ENCODE data around the gene ACO2.

The ACO2 gene

DNA sequence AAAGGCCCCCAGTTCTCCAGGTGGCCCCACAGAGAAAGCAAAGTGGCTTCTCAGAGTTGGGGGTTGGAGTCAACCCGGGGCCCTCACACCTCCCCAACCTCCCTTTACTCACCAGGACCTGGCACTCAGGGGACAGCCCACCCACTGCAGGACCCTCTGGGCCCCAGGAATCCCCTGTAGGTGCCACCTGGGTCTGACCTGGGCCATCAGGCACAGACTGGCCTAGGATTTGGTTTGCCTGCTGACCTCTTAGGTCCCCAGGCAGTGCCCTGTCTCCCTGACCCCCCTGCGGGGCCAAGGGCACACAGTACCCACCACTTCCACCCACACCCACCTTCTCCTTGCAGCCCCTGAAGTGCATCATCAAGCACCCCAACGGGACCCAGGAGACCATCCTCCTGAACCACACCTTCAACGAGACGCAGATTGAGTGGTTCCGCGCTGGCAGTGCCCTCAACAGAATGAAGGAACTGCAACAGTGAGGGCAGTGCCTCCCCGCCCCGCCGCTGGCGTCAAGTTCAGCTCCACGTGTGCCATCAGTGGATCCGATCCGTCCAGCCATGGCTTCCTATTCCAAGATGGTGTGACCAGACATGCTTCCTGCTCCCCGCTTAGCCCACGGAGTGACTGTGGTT is 59.3 kb downstream of the ACO2 start:
- Mint-ChIP-seq H3K27me3 (no peaks in the 10 kb centered on the region), H3K36me3 (peaks cover 25% of the 10 kb centered on the region), H3K4me1 (peaks cover 19% of the 10 kb centered on the region), H3K9me3 (no peaks in the 10 kb centered on the region), H3K27ac (no peak overlapping the region), H3K4me3 (no peak overlapping the region)
- no peak for DNase-seq
- CTCF ChIA-PET = interaction anchor here (1.5 to 7.2 kb wide), 4 partner anchors 9 to 125 kb away, joined by 3 to 101 read pairs (median 5); partner anchors contain the start of gene TOB2

DNA sequence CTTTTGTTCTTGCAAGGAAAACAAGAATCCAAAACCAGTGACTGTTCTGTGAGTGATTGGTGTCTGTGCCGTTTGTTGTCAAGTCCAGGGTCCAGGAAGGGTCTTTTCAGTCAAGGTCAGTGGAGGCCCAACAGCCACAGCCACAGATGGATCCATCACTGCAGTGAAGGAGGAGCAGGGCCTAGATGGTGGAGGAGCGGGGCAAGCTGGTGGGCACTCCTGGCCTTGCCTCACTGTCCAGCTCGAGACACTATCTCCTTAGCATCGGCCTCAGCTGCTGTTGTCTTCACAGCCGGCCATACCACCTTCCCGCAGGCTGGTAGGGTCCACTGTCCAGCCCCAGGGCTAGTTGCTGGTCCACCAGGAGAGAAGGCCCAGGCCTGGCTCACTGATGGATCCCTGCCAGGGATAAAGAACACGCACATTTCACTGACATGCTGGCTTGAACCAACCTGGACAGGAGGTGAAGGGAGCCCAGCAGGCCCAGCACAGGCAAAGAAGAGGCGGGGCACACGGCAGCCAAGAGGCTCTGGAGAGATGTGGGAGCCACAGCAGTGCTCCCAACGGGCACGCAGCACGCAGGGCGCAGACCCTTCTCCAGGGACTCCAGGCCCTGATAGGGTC is 60.1 kb downstream of the ACO2 start:
- Mint-ChIP-seq H3K36me3 (peaks cover 25% of the 10 kb centered on the region), H3K27me3 (no peaks in the 10 kb centered on the region), H3K4me3 (no peak overlapping the region), H3K27ac (no peak overlapping the region), H3K9me3 (no peaks in the 10 kb centered on the region), H3K4me1 (peaks cover 17% of the 10 kb centered on the region)
- CTCF ChIA-PET = interaction anchor here (1.6 to 7.2 kb wide), 2 partner anchors 8 to 126 kb away, joined by 5 to 101 read pairs; no protein-coding TSS in a partner anchor
- no peak for DNase-seq

DNA sequence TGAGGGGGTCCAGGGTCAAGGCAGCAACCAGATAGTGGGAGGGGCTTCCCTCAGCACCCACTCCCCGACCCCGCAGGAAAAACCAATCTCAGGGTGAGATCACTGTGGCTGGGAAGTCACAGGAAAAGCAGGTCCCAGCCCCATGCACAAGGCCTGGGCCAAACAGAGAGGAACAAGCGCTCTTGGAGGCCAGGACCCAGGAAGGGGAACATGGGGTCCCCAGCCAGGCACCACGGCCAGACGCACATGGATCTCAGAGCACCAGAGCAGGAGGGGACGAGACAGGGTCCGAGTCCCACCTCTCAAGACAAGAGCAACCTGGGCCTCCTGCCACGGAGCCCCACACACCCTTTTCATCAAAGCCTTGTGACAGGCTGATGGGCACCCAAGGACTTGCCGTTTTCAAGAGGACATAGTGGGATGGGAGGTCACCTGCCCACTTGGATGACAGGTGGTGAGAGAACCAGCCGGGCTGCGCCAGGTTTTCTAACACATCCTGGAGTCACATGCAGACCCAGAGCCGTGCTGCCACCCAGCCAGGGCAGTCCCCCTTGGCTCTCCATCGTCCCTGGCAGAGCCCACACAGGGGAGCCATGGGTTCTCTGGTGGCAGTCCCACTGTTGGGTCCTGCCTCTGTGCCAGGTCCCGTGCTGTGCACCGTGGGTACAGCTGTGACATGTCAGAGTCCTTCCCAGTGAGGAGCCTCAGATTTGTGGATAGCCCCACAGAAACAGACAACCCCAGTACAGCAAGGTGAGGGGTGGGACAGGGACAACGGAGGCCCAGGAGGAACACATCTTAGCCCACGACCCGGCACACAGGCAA is 62.2 kb downstream of the ACO2 start:
- Mint-ChIP-seq H3K27ac (no peak overlapping the region), H3K4me1 (peaks cover under 1% of the 10 kb centered on the region), H3K4me3 (no peak overlapping the region), H3K9me3 (no peaks in the 10 kb centered on the region), H3K36me3 (peaks cover 24% of the 10 kb centered on the region), H3K27me3 (no peaks in the 10 kb centered on the region)
- DNase-seq = no peak
- CTCF ChIA-PET = no interaction called here

GRCh38 chr22:41531715-41532477 is 63.0 kb downstream of the ACO2 start:
- no peaks in the 10 kb centered on the region for H3K27me3 Mint-ChIP-seq
- H3K4me1 Mint-ChIP-seq = no peaks in the 10 kb centered on the region
- peaks cover 21% of the 10 kb centered on the region for H3K36me3 Mint-ChIP-seq
- no peak for DNase-seq
- CTCF ChIA-PET = interaction anchor here (1.0 to 2.1 kb wide), 4 partner anchors 12 to 130 kb away, joined by 3 to 9 read pairs (median 4); no protein-coding TSS in a partner anchor
- H3K27ac Mint-ChIP-seq = no peak overlapping the region
- H3K4me3 Mint-ChIP-seq = no peak overlapping the region
- no peaks in the 10 kb centered on the region for H3K9me3 Mint-ChIP-seq

GRCh38 chr22:41532908-41533825 is 64.2 kb downstream of the ACO2 start:
- Mint-ChIP-seq H3K27me3 (no peaks in the 10 kb centered on the region), H3K36me3 (peaks cover 17% of the 10 kb centered on the region), H3K9me3 (no peaks in the 10 kb centered on the region), H3K4me3 (no peak overlapping the region), H3K27ac (no peak overlapping the region), H3K4me1 (no peaks in the 10 kb centered on the region)
- CTCF ChIA-PET = interaction anchor here (0.7 to 2.1 kb wide), 9 partner anchors 9 to 136 kb away, joined by 3 to 9 read pairs (median 3); no protein-coding TSS in a partner anchor
- peak; percentile 80 for DNase-seq

DNA sequence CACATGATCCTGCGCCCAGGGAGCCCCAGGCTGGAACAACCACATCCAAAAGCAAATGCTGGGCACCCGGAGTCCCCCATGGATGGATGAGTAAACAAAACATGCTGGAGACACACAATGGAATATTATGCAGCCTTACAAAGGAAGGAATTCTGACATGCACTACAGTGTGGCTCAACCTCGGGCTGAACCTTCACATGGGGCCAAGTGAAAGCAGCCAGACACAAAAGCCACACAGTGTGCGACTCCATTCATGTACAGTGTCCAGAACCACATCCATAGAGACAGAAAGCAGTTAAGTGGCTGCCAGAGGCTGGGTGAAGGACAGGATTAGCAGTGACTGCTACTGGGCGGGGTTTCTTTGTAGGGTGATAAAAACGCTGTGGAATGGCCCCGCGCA is 65.3 kb downstream of the ACO2 start:
- Mint-ChIP-seq H3K4me3 (no peak overlapping the region), H3K9me3 (no peaks in the 10 kb centered on the region), H3K4me1 (no peaks in the 10 kb centered on the region), H3K36me3 (peaks cover 9% of the 10 kb centered on the region), H3K27me3 (no peaks in the 10 kb centered on the region), H3K27ac (no peak overlapping the region)
- CTCF ChIA-PET = no interaction called here
- no peak for DNase-seq

- DNase-seq = no peak
- peaks cover 15% of the 10 kb centered on the region for H3K36me3 Mint-ChIP-seq
- CTCF ChIA-PET = interaction anchor here (0.6 to 1.2 kb wide), 4 partner anchors 17 to 134 kb away, joined by 3 to 4 read pairs (median 3); no protein-coding TSS in a partner anchor
- H3K27me3 Mint-ChIP-seq = no peaks in the 10 kb centered on the region
- no peak overlapping the region for H3K27ac Mint-ChIP-seq
- no peak overlapping the region for H3K4me3 Mint-ChIP-seq
- no peaks in the 10 kb centered on the region for H3K4me1 Mint-ChIP-seq
- H3K9me3 Mint-ChIP-seq = no peaks in the 10 kb centered on the region
These were observed 66.3 kb downstream of the ACO2 start for GRCh38 chr22:41535244-41535643.

DNA sequence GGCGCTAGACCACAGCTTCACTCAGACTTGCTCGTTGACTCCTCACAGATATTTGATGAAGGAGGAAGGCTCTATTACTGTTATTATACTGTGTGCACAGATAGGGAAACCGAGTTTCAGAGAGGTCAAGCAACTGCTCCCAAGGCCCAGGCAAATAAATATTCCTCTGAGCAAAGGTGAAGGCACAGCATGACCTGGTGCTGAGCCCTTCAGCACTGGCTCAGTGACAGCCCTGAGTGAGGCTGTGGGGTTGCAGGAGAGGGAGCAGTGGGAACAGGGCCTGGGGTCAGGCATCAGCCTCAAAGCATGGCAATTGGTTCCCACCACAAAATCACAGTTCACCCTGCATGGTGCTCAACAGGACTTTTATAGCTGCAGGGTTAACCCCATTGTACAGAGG is 68.3 kb downstream of the ACO2 start:
- H3K4me3 Mint-ChIP-seq = no peak overlapping the region
- no peaks in the 10 kb centered on the region for H3K9me3 Mint-ChIP-seq
- DNase-seq = no peak
- H3K27ac Mint-ChIP-seq = no peak overlapping the region
- peaks cover 15% of the 10 kb centered on the region for H3K36me3 Mint-ChIP-seq
- H3K4me1 Mint-ChIP-seq = peaks cover 15% of the 10 kb centered on the region
- no peaks in the 10 kb centered on the region for H3K27me3 Mint-ChIP-seq
- CTCF ChIA-PET = interaction anchor here (1.5 kb wide), 1 partner anchor 9 kb away, joined by 5 read pairs; no protein-coding TSS in a partner anchor

DNA sequence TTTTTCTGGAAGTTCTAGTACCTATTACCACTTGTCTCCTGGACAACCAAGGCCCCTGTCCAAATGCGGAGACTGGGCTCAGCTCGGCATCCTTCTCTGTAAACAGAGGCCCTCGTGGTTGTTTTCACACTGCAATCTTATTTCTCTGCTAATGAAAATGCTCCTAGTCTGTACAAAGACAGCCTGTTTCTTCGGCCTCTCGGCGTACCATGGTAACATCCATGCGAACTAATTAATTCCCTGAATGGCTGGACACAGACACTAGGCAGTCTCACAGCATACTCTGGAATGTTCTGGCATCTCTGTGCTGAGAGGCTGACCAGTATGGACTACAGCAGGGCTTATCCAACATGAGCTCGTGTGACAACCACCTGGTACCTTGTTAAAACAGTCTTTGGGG is 69.7 kb downstream of the ACO2 start:
- no peak overlapping the region for H3K27ac Mint-ChIP-seq
- H3K27me3 Mint-ChIP-seq = no peaks in the 10 kb centered on the region
- no peak for DNase-seq
- H3K36me3 Mint-ChIP-seq = peaks cover 19% of the 10 kb centered on the region
- no peaks in the 10 kb centered on the region for H3K9me3 Mint-ChIP-seq
- no peak overlapping the region for H3K4me3 Mint-ChIP-seq
- H3K4me1 Mint-ChIP-seq = peaks cover 28% of the 10 kb centered on the region
- CTCF ChIA-PET = no interaction called here

GRCh38 chr22:41539146-41540005 is 70.5 kb downstream of the ACO2 start:
- H3K27ac Mint-ChIP-seq = no peak overlapping the region
- peaks cover 32% of the 10 kb centered on the region for H3K4me1 Mint-ChIP-seq
- H3K36me3 Mint-ChIP-seq = peaks cover 17% of the 10 kb centered on the region
- H3K4me3 Mint-ChIP-seq = no peak overlapping the region
- CTCF ChIA-PET = no interaction called here
- H3K9me3 Mint-ChIP-seq = no peaks in the 10 kb centered on the region
- DNase-seq = no peak
- no peaks in the 10 kb centered on the region for H3K27me3 Mint-ChIP-seq

GRCh38 chr22:41540006-41540315 is 71.0 kb downstream of the ACO2 start:
- H3K27me3 Mint-ChIP-seq = no peaks in the 10 kb centered on the region
- peaks cover 17% of the 10 kb centered on the region for H3K36me3 Mint-ChIP-seq
- DNase-seq = no peak
- CTCF ChIA-PET = no interaction called here
- no peaks in the 10 kb centered on the region for H3K9me3 Mint-ChIP-seq
- H3K27ac Mint-ChIP-seq = no peak overlapping the region
- peaks cover 38% of the 10 kb centered on the region for H3K4me1 Mint-ChIP-seq
- no peak overlapping the region for H3K4me3 Mint-ChIP-seq

DNA sequence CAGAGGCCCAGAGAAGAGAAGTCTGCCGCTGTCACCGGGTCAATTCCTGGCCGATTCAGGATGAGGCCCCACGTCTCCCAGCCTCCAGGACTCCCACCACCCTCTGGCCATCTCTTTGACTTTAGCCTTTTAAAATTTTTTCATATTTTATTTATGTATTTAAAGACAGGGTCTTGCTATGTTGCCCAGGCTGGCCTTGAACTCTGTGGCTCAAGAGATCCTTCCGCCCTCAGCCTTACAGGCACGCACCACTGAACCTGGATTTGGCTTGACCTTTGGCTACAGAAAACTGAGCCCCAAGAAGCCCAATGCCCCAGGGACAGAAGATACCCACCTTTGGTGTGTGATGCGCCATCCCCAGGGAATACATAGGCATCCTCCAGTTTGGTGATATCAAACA is 71.4 kb downstream of the ACO2 start:
- Mint-ChIP-seq H3K4me3 (no peak overlapping the region), H3K4me1 (peaks cover 39% of the 10 kb centered on the region), H3K27ac (no peak overlapping the region), H3K36me3 (peaks cover 17% of the 10 kb centered on the region), H3K27me3 (no peaks in the 10 kb centered on the region), H3K9me3 (no peaks in the 10 kb centered on the region)
- no peak for DNase-seq
- CTCF ChIA-PET = interaction anchor here (0.9 kb wide), 1 partner anchor 15 kb away, joined by 3 read pairs; no protein-coding TSS in a partner anchor
